HepG2 (cell line): Measurements from ENCODE around the gene CYRIA. TPM values are rescaled to one million over a fixed set of nuclear protein-coding genes. Genes with fewer than 3 reads are reported as not detected.
A peak's percentile ranks its signal among the peaks of the same experiment; 100 is the strongest.

Experiments used
- ATAC-seq: fragments of 200-7000 bp; cut with Tn5 transposase; 3 replicates; pipeline ENCODE4 v1.9.1; 2020; ENCODE audit warnings: mild to moderate bottlenecking, moderate library complexity
- BruUV-seq: library from RNA; stranded (reverse); fragments of 400-500 nt; replicated peaks from 2 replicates; lab custom pipeline; 2021; lab: Mats Ljungman, UMichigan
- CTCF ChIA-PET: fragments of 300-600 bp; formaldehyde crosslinking; extraction: SDS; loops from one replicate; lab custom pipeline; 2021; ENCODE audit warnings: low total read pairs, inconsistent platforms, low intra/inter-chr PET ratio; lab: Yijun Ruan, JAX
- POLR2A ChIA-PET: fragments of 350-600 bp; sonication (Branson Sonifier 250); formaldehyde crosslinking; loops from one replicate; lab custom pipeline; 2020; ENCODE audit warnings: antibody characterized with exemption, inconsistent platforms; lab: Yijun Ruan, JAX
- DNase-seq: peaks from one replicate; pipeline ENCODE4 v3.0.0-alpha.2; 2015; ENCODE audit warnings: low spot score
- FAIRE-seq: peaks from 3 replicates; lab custom pipeline; 2011; peaks lifted over from hg19 to GRCh38; lab: Jason Lieb, UNC
- H2AFZ ChIP-seq: one replicate; pipeline ENCODE4 v1.6.1; 2011; ENCODE audit warnings: low read length, inconsistent platforms
- H3K27ac ChIP-seq: fragments of 300-600 bp; 3 replicates; pipeline ENCODE4 v1.8.0; 2011; ENCODE audit warnings: mixed run types, mild to moderate bottlenecking, mixed read lengths, low read length, inconsistent platforms; ENCODE audit not compliant: insufficient read depth; ENCODE audit errors: extremely low read length
- H3K27me3 ChIP-seq, 2 experiments: fragments of 200-600 bp in 1 of 2; 2 replicates in 1 of 2; 3 replicates in 1 of 2; pipeline versions ENCODE4 v1.6.0 to v1.8.0; 2011; ENCODE audit warnings: low read length in 2 of 2, mild to moderate bottlenecking in 2 of 2, moderate library complexity in 2 of 2, inconsistent platforms in 1 of 2; ENCODE audit not compliant: insufficient read depth in 2 of 2, control insufficient read depth in 1 of 2
- H3K36me3 ChIP-seq, 2 experiments: fragments of 200-600 bp in 1 of 2; replicated peaks in 1 of 2; 2 replicates in 1 of 2; 3 replicates in 1 of 2; pipeline versions ENCODE4 v1.5.1 to v1.8.0; 2011; ENCODE audit warnings: low read length in 2 of 2, inconsistent platforms in 1 of 2; ENCODE audit not compliant: insufficient read depth in 2 of 2, control insufficient read depth in 1 of 2
- H3K4me1 ChIP-seq: 2 replicates; pipeline ENCODE4 v1.5.1; 2012; ENCODE audit warnings: low read length, inconsistent platforms; ENCODE audit not compliant: insufficient read depth
- H3K4me2 ChIP-seq: 2 replicates; pipeline ENCODE4 v1.6.0; 2011; ENCODE audit warnings: low read depth, low read length, inconsistent platforms
- H3K4me3 ChIP-seq, 3 experiments: fragments of 200-600 bp in 1 of 3; sonication (generic), shearing (Covaris generic) in 1 of 3; replicated peaks in 1 of 3; 2 replicates each; pipeline ENCODE4 v1.5.1; 2011 to 2016; ENCODE audit warnings: low read length in 3 of 3, inconsistent platforms in 2 of 3, low read depth in 2 of 3, mild to moderate bottlenecking in 2 of 3, control low read depth in 1 of 3, mixed read lengths in 1 of 3; ENCODE audit not compliant: insufficient read depth in 1 of 3
- H3K79me2 ChIP-seq: one replicate; pipeline ENCODE4 v1.6.1; 2011; ENCODE audit warnings: low read length, inconsistent platforms; ENCODE audit not compliant: insufficient read depth
- H3K9ac ChIP-seq: 2 replicates; pipeline ENCODE4 v1.6.0; 2011; ENCODE audit warnings: mild to moderate bottlenecking, low read depth, low read length, inconsistent platforms; ENCODE audit not compliant: insufficient read depth
- H3K9me3 ChIP-seq: 2 replicates; pipeline ENCODE4 v1.5.1; 2012; ENCODE audit warnings: mild to moderate bottlenecking, low read length
- H4K20me1 ChIP-seq: 2 replicates; pipeline ENCODE4 v1.6.0; 2011; ENCODE audit warnings: inconsistent platforms, mild to moderate bottlenecking, low read length, moderate library complexity; ENCODE audit not compliant: insufficient read depth
- ELF4 ChIP-seq: sonication (generic); formaldehyde crosslinking; IDR thresholded peaks from 2 replicates; pipeline ENCODE4 v1.5.0; 2020; ENCODE audit warnings: missing genetic modification reagents, mild to moderate bottlenecking, moderate library complexity, borderline replicate concordance
- IRF2 ChIP-seq: IDR thresholded peaks from 2 replicates; pipeline ENCODE4 v1.6.1; 2018; ENCODE audit warnings: missing genetic modification reagents, missing compliant biosample characterization
- KDM6A ChIP-seq: IDR thresholded peaks from 2 replicates; pipeline ENCODE4 v1.6.1; 2016; ENCODE audit warnings: low read depth
- NR2F6 ChIP-seq, 2 experiments: IDR thresholded peaks; 2 replicates each; pipeline ENCODE4 v1.6.1; 2016; ENCODE audit warnings: antibody characterized with exemption in 1 of 2, mild to moderate bottlenecking in 1 of 2
- ONECUT2 ChIP-seq: sonication (generic); formaldehyde crosslinking; IDR thresholded peaks from 2 replicates; pipeline ENCODE4 v1.4.0; 2020; ENCODE audit warnings: missing genetic modification reagents
- RXRA ChIP-seq: sonication (generic); formaldehyde crosslinking; IDR thresholded peaks from 2 replicates; pipeline ENCODE4 v1.5.1; 2020; ENCODE audit warnings: missing genetic modification reagents
- SIX1 ChIP-seq: sonication (generic); formaldehyde crosslinking; IDR thresholded peaks from 2 replicates; pipeline ENCODE4 v1.4.0; 2020; ENCODE audit warnings: missing genetic modification reagents, borderline replicate concordance
- TEAD3 ChIP-seq: optimal IDR thresholded peaks from 2 replicates; pipeline ENCODE3; 2016; ENCODE audit warnings: borderline replicate concordance
- ZNF18 ChIP-seq: sonication (generic); formaldehyde crosslinking; IDR thresholded peaks from 2 replicates; pipeline ENCODE4 v1.8.0; 2022; ENCODE audit warnings: mild to moderate bottlenecking, missing genetic modification reagents; ENCODE audit not compliant: insufficient replicate concordance
- ZNF414 ChIP-seq: sonication (generic); formaldehyde crosslinking; IDR thresholded peaks from 2 replicates; pipeline ENCODE4 v1.5.0; 2020; ENCODE audit warnings: missing genetic modification reagents
- ZNF552 ChIP-seq: sonication (generic); formaldehyde crosslinking; IDR thresholded peaks from 2 replicates; pipeline ENCODE4 v1.9.0; 2022; ENCODE audit warnings: missing genetic modification reagents, mild to moderate bottlenecking, borderline replicate concordance
- ZNF761 ChIP-seq: sonication (generic); formaldehyde crosslinking; conservative IDR thresholded peaks from 2 replicates; pipeline ENCODE4 v1.4.0; 2020; ENCODE audit warnings: mild to moderate bottlenecking, missing genetic modification reagents
- WGBS: methylation state at CpG from one replicate; pipeline ENCODE4 v1.1.6; 2017; ENCODE audit warnings: low lambda C conversion rate; 5-methylcytosine and 5-hydroxymethylcytosine counted together
- in situ Hi-C: cut with HindIII; loops from 2 replicates; pipeline ENCODE4 v1.10.0; 2017; ENCODE audit warnings: low pct_unique_long_range_greater_than_20kb; ENCODE audit not compliant: extremely low pct_ligation_motif_present
- intact Hi-C: fragments of 100-400 bp; cut with micrococcal nuclease; formaldehyde crosslinking; loops from one replicate; pipeline ENCODE4 v1.10.0; 2022; ENCODE audit not compliant: unreplicated experiment
- polyA plus RNA-seq, 8 experiments: library from polyadenylated mRNA; depleted of rRNA in 3 of 8; stranded (reverse) in 7 of 8; unstranded in 1 of 8; fragments of >200 nt; fragmentation: Illumina TruSeq in 4 of 8; extraction: Trizol in 4 of 8; gene quantifications; 2 replicates each; pipeline versions ENCODE4 v1.2.1 to v1.2.3, GENCODE V29; 2011 to 2016; ENCODE audit warnings: low read depth in 4 of 8, missing spikeins in 1 of 8, mixed read lengths in 1 of 8; ENCODE audit not compliant: insufficient read depth in 1 of 8
- total RNA-seq, 5 experiments: library from RNA; depleted of rRNA; stranded (reverse); fragments of >200 nt; fragmentation: Illumina TruSeq; extraction: Trizol; gene quantifications; 2 replicates each; pipeline ENCODE4 v1.2.3, GENCODE V29; 2016; ENCODE audit warnings: low read depth in 1 of 5
- TF ChIP-seq, protein P1 (sequence below), 2 experiments: sonication (generic) in 1 of 2; formaldehyde crosslinking in 1 of 2; IDR thresholded peaks; 2 replicates each; pipeline versions ENCODE4 v1.4.0 to v1.6.1; 2016 to 2020; ENCODE audit warnings: borderline replicate concordance in 1 of 2, low read depth in 1 of 2, mild to moderate bottlenecking in 1 of 2, missing genetic modification reagents in 1 of 2

Gene CYRIA
- total and polyA plus RNA-seq, 2 of the 13 experiments (the other 11 are each of a cell fraction or from before 2014, with no cell fraction given), result 0.09 TPM; not detected in 1

GRCh38 chr2:16664809-16665747 lies 556 bp downstream of the CYRIA start:
- Histone ChIP-seq H3K27ac (no peak overlapping the region), H3K27me3 (peaks cover 6 to 42% of the 10 kb centered on the region in 2 experiments; a peak in 3 of 5 replicates), H3K9ac (no peak overlapping the region), H3K4me3 (peak overlapping the region in 2 of 3 experiments; percentile 13 to 58; a peak in 1 of 6 replicates), H3K79me2 (no peaks in the 10 kb centered on the region), H3K4me2 (peak overlapping the region; percentile 71), H2AFZ (no peak overlapping the region), H4K20me1 (peaks cover 4% of the 10 kb centered on the region; the same call in 1 of the 2 replicates), H3K4me1 (peaks cover 5% of the 10 kb centered on the region; the same call in 1 of the 2 replicates), H3K36me3 (no peaks in the 10 kb centered on the region), H3K9me3 (no peaks in the 10 kb centered on the region)
- TF ChIP-seq RXRA (CRISPR knock-in tag), result no peak
- TF ChIP-seq IRF2, result no peak
- no peak for TF ChIP-seq NR2F6 (IDR thresholded peaks at IDR 0.05)
- TF ChIP-seq NR2F6 (CRISPR knock-in tag; IDR thresholded peaks at IDR 0.05), result no peak
- TF ChIP-seq ZNF414 (CRISPR knock-in tag), result no peak
- no peak for TF ChIP-seq ZNF552
- no peak for TF ChIP-seq TEAD3 (CRISPR knock-in tag)
- no peak for TF ChIP-seq ONECUT2
- no peak for TF ChIP-seq ZNF761 (CRISPR knock-in tag)
- TF ChIP-seq, protein P1, sequence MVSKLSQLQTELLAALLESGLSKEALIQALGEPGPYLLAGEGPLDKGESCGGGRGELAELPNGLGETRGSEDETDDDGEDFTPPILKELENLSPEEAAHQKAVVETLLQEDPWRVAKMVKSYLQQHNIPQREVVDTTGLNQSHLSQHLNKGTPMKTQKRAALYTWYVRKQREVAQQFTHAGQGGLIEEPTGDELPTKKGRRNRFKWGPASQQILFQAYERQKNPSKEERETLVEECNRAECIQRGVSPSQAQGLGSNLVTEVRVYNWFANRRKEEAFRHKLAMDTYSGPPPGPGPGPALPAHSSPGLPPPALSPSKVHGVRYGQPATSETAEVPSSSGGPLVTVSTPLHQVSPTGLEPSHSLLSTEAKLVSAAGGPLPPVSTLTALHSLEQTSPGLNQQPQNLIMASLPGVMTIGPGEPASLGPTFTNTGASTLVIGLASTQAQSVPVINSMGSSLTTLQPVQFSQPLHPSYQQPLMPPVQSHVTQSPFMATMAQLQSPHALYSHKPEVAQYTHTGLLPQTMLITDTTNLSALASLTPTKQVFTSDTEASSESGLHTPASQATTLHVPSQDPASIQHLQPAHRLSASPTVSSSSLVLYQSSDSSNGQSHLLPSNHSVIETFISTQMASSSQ (IDR thresholded peaks at IDR 0.05; ENCODE audit: low read depth), result no peak
- TF ChIP-seq, protein P1 (CRISPR knock-in tag; IDR thresholded peaks at IDR 0.05; ENCODE audit: borderline replicate concordance), result no peak
- no peak for TF ChIP-seq ELF4 (CRISPR knock-in tag)
- TF ChIP-seq ZNF18 (CRISPR knock-in tag), result no peak
- no peak for TF ChIP-seq KDM6A (CRISPR knock-in tag)
- TF ChIP-seq SIX1 (CRISPR knock-in tag), result no peak
- peak; percentile 8; the same call in 1 of the 3 replicates for ATAC-seq
- no peak for DNase-seq
- ChIA-PET CTCF (no interaction called here), POLR2A (no interaction called here)
- BruUV-seq, result no TSS peak
- in situ Hi-C loops (no loop called here), intact Hi-C loops (no loop called here)
- 22% methylated on average over 16 of the region's 34 CpGs for WGBS
- FAIRE-seq, result no peak
